Measurements from ENCODE around the gene ATP5MK. TPM values are rescaled to one million over a fixed set of nuclear protein-coding genes. Genes with fewer than 3 reads are reported as not detected.

Gene ATP5MK
- total RNA-seq, 1 experiment from 2014 or later, result 307 TPM

- no peak for TF ChIP-seq AR (CRISPR knock-in tag; IDR thresholded peaks at IDR 0.05)
- TF ChIP-seq CREM (CRISPR knock-in tag; IDR thresholded peaks at IDR 0.05), result 0 out of 2 replicates have a peak, but pooled peaks have one; percentile 46
- peak; percentile 66; the same call in 1 of the 2 replicates for TF ChIP-seq ETV6 (CRISPR knock-in tag; IDR thresholded peaks at IDR 0.05)
- TF ChIP-seq ZNF232 (CRISPR knock-in tag; IDR thresholded peaks at IDR 0.05), result peak; percentile 67; the same call in 1 of the 2 replicates
- TF ChIP-seq ZNF532 (CRISPR knock-in tag; IDR thresholded peaks at IDR 0.05; ENCODE audit: borderline replicate concordance), result no peak
- no peak for TF ChIP-seq JAZF1 (CRISPR knock-in tag; IDR thresholded peaks at IDR 0.05)
- no peak for TF ChIP-seq CTCF (IDR thresholded peaks at IDR 0.05)
- TF ChIP-seq ZNF317 (CRISPR knock-in tag; IDR thresholded peaks at IDR 0.05; ENCODE audit: borderline replicate concordance, low read depth), result no peak
- TF ChIP-seq NFATC4 (CRISPR knock-in tag; IDR thresholded peaks at IDR 0.05), result no peak
- TF ChIP-seq ZNF671 (CRISPR knock-in tag; IDR thresholded peaks at IDR 0.05), result no peak
- TF ChIP-seq HMGA2 (CRISPR knock-in tag; IDR thresholded peaks at IDR 0.05), result no peak
- no peak; the same call in 1 of the 2 replicates for TF ChIP-seq E2F1 (CRISPR knock-in tag; IDR thresholded peaks at IDR 0.05)
- TF ChIP-seq MXD4 (CRISPR knock-in tag; IDR thresholded peaks at IDR 0.05; ENCODE audit: borderline replicate concordance), result no peak
- TF ChIP-seq NFE2L1 (CRISPR knock-in tag; IDR thresholded peaks at IDR 0.05), result peak; percentile 24; the same call in 1 of the 2 replicates
- TF ChIP-seq ZSCAN18 (CRISPR knock-in tag; IDR thresholded peaks at IDR 0.05), result no peak
- no peak for TF ChIP-seq PRDM15 (CRISPR knock-in tag; IDR thresholded peaks at IDR 0.05)
- TF ChIP-seq ZBTB43 (CRISPR knock-in tag; IDR thresholded peaks at IDR 0.05), result no peak
- TF ChIP-seq KAT7 (CRISPR knock-in tag; IDR thresholded peaks at IDR 0.05; ENCODE audit: borderline replicate concordance), result no peak
- no peak for TF ChIP-seq ERG (CRISPR knock-in tag; IDR thresholded peaks at IDR 0.05)
- no peak for TF ChIP-seq ZBTB21 (CRISPR knock-in tag; IDR thresholded peaks at IDR 0.05; ENCODE audit: borderline replicate concordance)
Observed at GRCh38 chr10:103350517-103351260, 45.6 kb downstream of the ATP5MK start, which contains the start of gene PCGF6 (continued).
